Thoracic aorta (tissue), 2 donors: ENCODE measurements around the gene MAP3K14. TPM values are rescaled to one million over a fixed set of nuclear protein-coding genes. Genes with fewer than 3 reads are reported as not detected.

Experiments used
- ATAC-seq: fragments of 150-250 bp; one replicate; pipeline ENCODE4 v1.8.0; 2017; ENCODE audit warnings: low read depth; ENCODE audit not compliant: insufficient number of reproducible peaks, low FRiP score
- DNase-seq: peaks from one replicate; pipeline ENCODE4 v3.0.0-alpha.2; 2020; ENCODE audit warnings: low spot score
- H3K27ac ChIP-seq, 2 donors: fragments of 200-600 bp; sonication (generic); 1 replicate in 1 of 2; 2 replicates in 1 of 2; pipeline ENCODE4 v1.5.1; 2016; ENCODE audit warnings: mild to moderate bottlenecking in 2 of 2, moderate library complexity in 2 of 2
- H3K27me3 ChIP-seq: fragments of 200-600 bp; sonication (generic); replicated peaks from 2 replicates; pipeline ENCODE4 v1.6.0; 2016; ENCODE audit warnings: mild to moderate bottlenecking; ENCODE audit not compliant: insufficient read depth
- H3K36me3 ChIP-seq: fragments of 200-600 bp; sonication (generic); one replicate; pipeline ENCODE4 v1.5.1; 2016
- H3K4me1 ChIP-seq, 2 donors: fragments of 200-600 bp; sonication (generic); 1 replicate in 1 of 2; 2 replicates in 1 of 2; pipeline versions ENCODE4 v1.5.1 to v1.6.0; 2016; ENCODE audit warnings: low read depth in 2 of 2, mild to moderate bottlenecking in 1 of 2; ENCODE audit not compliant: control insufficient read depth in 1 of 2
- H3K4me3 ChIP-seq: fragments of 200-600 bp; sonication (generic); 2 replicates; pipeline ENCODE4 v1.5.1; 2016; ENCODE audit warnings: mild to moderate bottlenecking
- H3K9me3 ChIP-seq: fragments of 200-600 bp; sonication (generic); 2 replicates; pipeline ENCODE4 v1.5.1; 2016
- CTCF ChIP-seq: fragments of 200-600 bp; sonication (generic); IDR thresholded peaks from one replicate; pipeline ENCODE4 v1.5.1; 2019; ENCODE audit warnings: antibody characterized with exemption
- total RNA-seq, 2 donors: library from RNA; depleted of rRNA; stranded (reverse); fragments of >200 nt; gene quantifications; one replicate each; pipeline versions ENCODE4 v1.1.0 to v1.2.3, GENCODE V29; 2016

The MAP3K14 gene
- total RNA-seq, 2 donors from 2014 or later = 10.1 to 10.7 TPM

GRCh38 chr17:45342871-45343526 lies 26.2 kb upstream of the MAP3K14 start:
- no peaks in the 10 kb centered on the region for H3K27me3 ChIP-seq
- no peaks in the 10 kb centered on the region for H3K36me3 ChIP-seq
- TF ChIP-seq CTCF = no peak
- ATAC-seq (no peak), DNase-seq (no peak)
- no peak overlapping the region for H3K27ac ChIP-seq
- no peaks in the 10 kb centered on the region for H3K9me3 ChIP-seq
- H3K4me3 ChIP-seq = no peak overlapping the region
- H3K4me1 ChIP-seq = peaks cover 0 to 23% of the 10 kb centered on the region in 2 donors

GRCh38 chr17:45342306-45342705 lies 25.5 kb upstream of the MAP3K14 start:
- no peak overlapping the region for H3K4me3 ChIP-seq
- no peak for TF ChIP-seq CTCF

GRCh38 chr17:45341533-45342158 lies 24.8 kb upstream of the MAP3K14 start:
- no peak for TF ChIP-seq CTCF
- ATAC-seq = no peak
- H3K9me3 ChIP-seq = no peaks in the 10 kb centered on the region
- DNase-seq = no peak
- no peak overlapping the region for H3K4me3 ChIP-seq
- H3K36me3 ChIP-seq = no peaks in the 10 kb centered on the region
- no peak overlapping the region for H3K27ac ChIP-seq
- H3K27me3 ChIP-seq = no peaks in the 10 kb centered on the region
- peaks cover 0 to 24% of the 10 kb centered on the region in 2 donors for H3K4me1 ChIP-seq

More at GRCh38 chr17:45342306-45342705, 25.5 kb upstream of the MAP3K14 start:
- ATAC-seq = no peak
- H3K9me3 ChIP-seq = no peaks in the 10 kb centered on the region
- no peak overlapping the region for H3K27ac ChIP-seq
- no peaks in the 10 kb centered on the region for H3K36me3 ChIP-seq
- no peaks in the 10 kb centered on the region for H3K27me3 ChIP-seq
- H3K4me1 ChIP-seq = peaks cover 0 to 25% of the 10 kb centered on the region in 2 donors
- DNase-seq = no peak

GRCh38 chr17:45339646-45340605 lies 23.1 kb upstream of the MAP3K14 start:
- Histone ChIP-seq H3K36me3 (no peaks in the 10 kb centered on the region), H3K27ac (no peak overlapping the region), H3K27me3 (no peaks in the 10 kb centered on the region), H3K9me3 (no peaks in the 10 kb centered on the region), H3K4me3 (no peak overlapping the region), H3K4me1 (peaks cover 0 to 11% of the 10 kb centered on the region in 2 donors)
- no peak for ATAC-seq
- TF ChIP-seq CTCF = no peak
- DNase-seq = no peak
